Muscle layer of colon (tissue), 2 donors: ENCODE results near the gene CACNA1I.

Experiments
- H3K27ac ChIP-seq: one replicate; pipeline ENCODE4 v1.7.0; 2013; ENCODE audit warnings: low read depth, mild to moderate bottlenecking, low read length, moderate library complexity
- H3K27me3 ChIP-seq, 2 donors: one replicate each; pipeline ENCODE4 v1.7.0; 2013; ENCODE audit warnings: low read length in 2 of 2, mild to moderate bottlenecking in 2 of 2; ENCODE audit not compliant: insufficient read depth in 2 of 2, control insufficient read depth in 1 of 2
- H3K36me3 ChIP-seq: one replicate; pipeline ENCODE4 v1.7.0; 2013; ENCODE audit warnings: mild to moderate bottlenecking, low read length; ENCODE audit not compliant: insufficient read depth
- H3K4me1 ChIP-seq: one replicate; pipeline ENCODE4 v1.7.0; 2013; ENCODE audit warnings: mild to moderate bottlenecking, low read length; ENCODE audit not compliant: insufficient read depth
- H3K4me3 ChIP-seq, 2 donors: one replicate each; pipeline ENCODE4 v1.7.0; 2013; ENCODE audit warnings: low read length in 2 of 2, low read depth in 1 of 2, mild to moderate bottlenecking in 1 of 2, moderate library complexity in 1 of 2
- H3K9ac ChIP-seq: one replicate; pipeline ENCODE4 v1.7.0; 2013; ENCODE audit warnings: low read length
- H3K9me3 ChIP-seq: one replicate; pipeline ENCODE4 v1.7.0; 2013; ENCODE audit warnings: mild to moderate bottlenecking, low read length
- donor health status: abdominal sarcoma.
- donor health status: Adenocarcinoma of cecum.

CACNA1I gene

GRCh38 chr22:39537975-39538374 lies 32.6 kb upstream of the CACNA1I start:
- H3K9me3 ChIP-seq = no peaks in the 10 kb centered on the region
- H3K27ac ChIP-seq = no peak overlapping the region
- H3K36me3 ChIP-seq = no peaks in the 10 kb centered on the region
- H3K9ac ChIP-seq = no peak overlapping the region
- no peak overlapping the region for H3K4me3 ChIP-seq
- H3K27me3 ChIP-seq = no peaks in the 10 kb centered on the region
- no peaks in the 10 kb centered on the region for H3K4me1 ChIP-seq

GRCh38 chr22:39543095-39543494 lies 27.5 kb upstream of the CACNA1I start:
- H3K4me3 ChIP-seq = no peak overlapping the region
- H3K9me3 ChIP-seq = no peaks in the 10 kb centered on the region
- H3K27me3 ChIP-seq = no peaks in the 10 kb centered on the region
- H3K4me1 ChIP-seq = no peaks in the 10 kb centered on the region
- no peak overlapping the region for H3K9ac ChIP-seq
- H3K36me3 ChIP-seq = no peaks in the 10 kb centered on the region
- no peak overlapping the region for H3K27ac ChIP-seq

GRCh38 chr22:39545386-39546365 lies 24.9 kb upstream of the CACNA1I start:
- H3K36me3 ChIP-seq = no peaks in the 10 kb centered on the region
- H3K9ac ChIP-seq = no peak overlapping the region
- H3K4me1 ChIP-seq = no peaks in the 10 kb centered on the region
- H3K9me3 ChIP-seq = no peaks in the 10 kb centered on the region
- no peak overlapping the region for H3K27ac ChIP-seq
- H3K4me3 ChIP-seq = no peak overlapping the region
- no peaks in the 10 kb centered on the region for H3K27me3 ChIP-seq

- H3K4me1 ChIP-seq = no peaks in the 10 kb centered on the region
- H3K27ac ChIP-seq = no peak overlapping the region
- H3K27me3 ChIP-seq = peaks cover 0 to under 1% of the 10 kb centered on the region in 2 donors
- H3K9ac ChIP-seq = no peak overlapping the region
- H3K36me3 ChIP-seq = no peaks in the 10 kb centered on the region
- H3K4me3 ChIP-seq = no peak overlapping the region
- H3K9me3 ChIP-seq = no peaks in the 10 kb centered on the region
Observed at GRCh38 chr22:39546889-39547586, 23.5 kb upstream of the CACNA1I start.

- Histone ChIP-seq H3K27ac (no peak overlapping the region), H3K36me3 (no peaks in the 10 kb centered on the region), H3K4me1 (no peaks in the 10 kb centered on the region), H3K4me3 (no peak overlapping the region), H3K27me3 (peaks cover 0 to 6% of the 10 kb centered on the region in 2 donors), H3K9ac (no peak overlapping the region), H3K9me3 (no peaks in the 10 kb centered on the region)
Observed at GRCh38 chr22:39547587-39547947, 23.0 kb upstream of the CACNA1I start.

- no peaks in the 10 kb centered on the region for H3K4me1 ChIP-seq
- H3K27me3 ChIP-seq = peaks cover 15 to 30% of the 10 kb centered on the region in 2 donors
- H3K36me3 ChIP-seq = no peaks in the 10 kb centered on the region
- H3K27ac ChIP-seq = no peak overlapping the region
- no peak overlapping the region for H3K4me3 ChIP-seq
- H3K9ac ChIP-seq = no peak overlapping the region
- H3K9me3 ChIP-seq = no peaks in the 10 kb centered on the region
Observed at GRCh38 chr22:39553429-39553828, 17.1 kb upstream of the CACNA1I start.

- H3K27me3 ChIP-seq = peaks cover 23 to 37% of the 10 kb centered on the region in 2 donors
- no peak overlapping the region for H3K27ac ChIP-seq
- no peaks in the 10 kb centered on the region for H3K4me1 ChIP-seq
- no peaks in the 10 kb centered on the region for H3K36me3 ChIP-seq
- no peak overlapping the region for H3K4me3 ChIP-seq
- H3K9me3 ChIP-seq = no peaks in the 10 kb centered on the region
- H3K9ac ChIP-seq = no peak overlapping the region
Observed at GRCh38 chr22:39554151-39554550, 16.4 kb upstream of the CACNA1I start.

GRCh38 chr22:39556970-39557841 lies 13.3 kb upstream of the CACNA1I start:
- H3K36me3 ChIP-seq = no peaks in the 10 kb centered on the region
- no peaks in the 10 kb centered on the region for H3K4me1 ChIP-seq
- H3K27me3 ChIP-seq = peaks cover 30 to 57% of the 10 kb centered on the region in 2 donors
- H3K9ac ChIP-seq = no peak overlapping the region
- H3K4me3 ChIP-seq = no peak overlapping the region
- H3K27ac ChIP-seq = no peak overlapping the region
- no peaks in the 10 kb centered on the region for H3K9me3 ChIP-seq

- Histone ChIP-seq H3K27ac (no peak overlapping the region), H3K9me3 (no peaks in the 10 kb centered on the region), H3K36me3 (no peaks in the 10 kb centered on the region), H3K4me3 (no peak overlapping the region), H3K27me3 (peaks cover 30 to 51% of the 10 kb centered on the region in 2 donors), H3K9ac (no peak overlapping the region), H3K4me1 (no peaks in the 10 kb centered on the region)
Observed at GRCh38 chr22:39558254-39558727, 12.3 kb upstream of the CACNA1I start.

- no peak overlapping the region for H3K9ac ChIP-seq
- H3K4me3 ChIP-seq = no peak overlapping the region
- no peaks in the 10 kb centered on the region for H3K36me3 ChIP-seq
- no peaks in the 10 kb centered on the region for H3K4me1 ChIP-seq
- H3K27ac ChIP-seq = no peak overlapping the region
- H3K9me3 ChIP-seq = no peaks in the 10 kb centered on the region
- peaks cover 30 to 51% of the 10 kb centered on the region in 2 donors for H3K27me3 ChIP-seq
Observed at GRCh38 chr22:39558950-39559349, 11.6 kb upstream of the CACNA1I start.
